ENCODE measurements around the gene FLRT2.

DNA sequence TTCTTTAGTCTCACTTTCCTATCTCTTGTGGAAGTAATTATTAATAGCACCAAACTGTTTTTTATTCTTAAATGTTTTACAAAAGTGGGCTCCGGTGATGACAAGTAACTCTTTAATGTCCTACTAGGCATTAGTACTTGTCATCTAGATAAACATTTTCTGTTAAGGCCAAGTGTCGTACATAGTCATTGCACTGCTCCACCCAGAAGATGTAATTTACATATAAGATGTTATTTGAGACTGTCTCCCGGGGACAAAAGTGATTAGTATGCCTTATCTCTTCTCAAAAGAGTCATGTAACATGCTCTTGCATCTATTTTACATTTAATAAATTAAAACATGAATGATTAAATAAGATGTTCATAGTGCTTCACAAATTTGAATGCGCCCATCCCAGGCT is 88.4 kb downstream of the FLRT2 start:
- TF ChIP-seq, protein P1, sequence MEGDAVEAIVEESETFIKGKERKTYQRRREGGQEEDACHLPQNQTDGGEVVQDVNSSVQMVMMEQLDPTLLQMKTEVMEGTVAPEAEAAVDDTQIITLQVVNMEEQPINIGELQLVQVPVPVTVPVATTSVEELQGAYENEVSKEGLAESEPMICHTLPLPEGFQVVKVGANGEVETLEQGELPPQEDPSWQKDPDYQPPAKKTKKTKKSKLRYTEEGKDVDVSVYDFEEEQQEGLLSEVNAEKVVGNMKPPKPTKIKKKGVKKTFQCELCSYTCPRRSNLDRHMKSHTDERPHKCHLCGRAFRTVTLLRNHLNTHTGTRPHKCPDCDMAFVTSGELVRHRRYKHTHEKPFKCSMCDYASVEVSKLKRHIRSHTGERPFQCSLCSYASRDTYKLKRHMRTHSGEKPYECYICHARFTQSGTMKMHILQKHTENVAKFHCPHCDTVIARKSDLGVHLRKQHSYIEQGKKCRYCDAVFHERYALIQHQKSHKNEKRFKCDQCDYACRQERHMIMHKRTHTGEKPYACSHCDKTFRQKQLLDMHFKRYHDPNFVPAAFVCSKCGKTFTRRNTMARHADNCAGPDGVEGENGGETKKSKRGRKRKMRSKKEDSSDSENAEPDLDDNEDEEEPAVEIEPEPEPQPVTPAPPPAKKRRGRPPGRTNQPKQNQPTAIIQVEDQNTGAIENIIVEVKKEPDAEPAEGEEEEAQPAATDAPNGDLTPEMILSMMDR (optimal IDR thresholded peaks at IDR 0.05 in 1 of 3, IDR thresholded peaks at IDR 0.05 in 1 of 3, conservative IDR thresholded peaks at IDR 0.05 in 1 of 3; ENCODE audit: extremely low read depth in 1 of 3, insufficient read depth in 2 of 3, low read length in 3 of 3) = no peak
- no peak for TF ChIP-seq EZH2 (IDR thresholded peaks at IDR 0.05; ENCODE audit: low read length)
